RPMI7951 (cell line): ENCODE results near the gene INO80. TPM values are rescaled to one million over a fixed set of nuclear protein-coding genes. Genes with fewer than 3 reads are reported as not detected.

Experiments
- DNase-seq: peaks from one replicate; pipeline ENCODE4 v3.0.0-alpha.2; 2012; ENCODE audit warnings: low read depth
- total RNA-seq: library from RNA; depleted of rRNA; stranded (reverse); fragments of >200 nt; shearing (Covaris generic); gene quantifications from 2 replicates; pipeline ENCODE4 v1.2.3, GENCODE V29; 2014

The INO80 gene
- total RNA-seq, 1 experiment from 2014 or later: 14.2 TPM

DNA sequence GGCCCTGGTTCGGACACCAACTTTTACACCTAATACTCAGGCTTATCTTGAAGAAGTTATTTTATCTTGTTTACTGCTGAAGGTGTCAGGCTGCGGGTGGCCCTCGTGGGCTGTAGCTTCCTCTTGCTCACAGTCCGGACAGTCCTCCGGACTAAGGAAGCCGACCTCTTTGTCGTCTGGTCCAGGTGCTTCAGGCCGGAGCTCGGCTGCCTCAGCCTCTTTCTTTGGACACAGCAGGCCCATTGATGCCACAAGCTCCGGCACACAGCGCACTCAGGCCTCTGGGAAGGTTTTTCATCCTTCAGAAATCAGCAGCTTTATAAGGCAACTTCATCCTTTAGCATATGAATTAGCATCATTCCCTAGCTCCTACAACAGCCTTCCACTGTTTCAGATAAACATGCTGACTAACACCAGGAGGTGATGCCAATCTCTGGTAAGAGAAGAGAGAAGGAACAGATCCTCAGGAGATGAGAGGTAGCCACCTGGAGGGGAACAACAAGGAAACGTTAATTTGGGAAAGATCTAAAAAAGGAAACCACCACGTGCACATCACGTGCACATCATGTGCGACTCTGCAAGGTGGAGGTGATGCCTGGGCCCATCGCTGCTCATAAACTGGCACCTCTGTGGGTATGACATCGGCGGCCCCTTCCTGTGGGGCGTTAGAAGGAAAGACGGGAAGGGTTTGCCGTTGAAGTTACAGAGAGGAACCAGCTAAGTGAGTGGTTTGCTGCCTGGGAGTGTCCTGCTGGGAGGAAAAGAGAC, 167.2 kb downstream of the INO80 start:
- DNase-seq: no peak

GRCh38 chr15:40944510-40945296, 171.4 kb downstream of the INO80 start:
- no peak for DNase-seq

GRCh38 chr15:40943764-40944365, 172.2 kb downstream of the INO80 start:
- no peak for DNase-seq

DNA sequence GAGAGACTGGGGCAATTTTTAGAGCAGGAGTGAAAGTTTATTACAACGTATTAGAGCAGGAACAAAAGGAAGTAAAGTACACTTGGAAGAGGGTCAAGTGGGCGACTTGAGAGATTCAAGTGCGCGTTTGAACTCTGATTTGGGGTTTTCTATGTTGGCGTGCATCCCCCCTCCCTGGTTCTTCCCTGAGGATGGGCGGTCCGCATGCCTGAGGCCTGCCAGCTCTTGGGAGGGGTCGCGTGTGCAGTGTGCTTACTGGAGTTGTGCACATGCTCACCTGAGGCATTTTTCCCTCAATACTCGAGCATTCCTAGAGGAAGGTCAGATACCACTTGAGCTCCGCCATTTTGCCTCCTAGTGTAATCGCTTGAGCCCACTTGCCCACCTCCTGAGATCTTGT, 173.2 kb downstream of the INO80 start:
- no peak for DNase-seq

DNA sequence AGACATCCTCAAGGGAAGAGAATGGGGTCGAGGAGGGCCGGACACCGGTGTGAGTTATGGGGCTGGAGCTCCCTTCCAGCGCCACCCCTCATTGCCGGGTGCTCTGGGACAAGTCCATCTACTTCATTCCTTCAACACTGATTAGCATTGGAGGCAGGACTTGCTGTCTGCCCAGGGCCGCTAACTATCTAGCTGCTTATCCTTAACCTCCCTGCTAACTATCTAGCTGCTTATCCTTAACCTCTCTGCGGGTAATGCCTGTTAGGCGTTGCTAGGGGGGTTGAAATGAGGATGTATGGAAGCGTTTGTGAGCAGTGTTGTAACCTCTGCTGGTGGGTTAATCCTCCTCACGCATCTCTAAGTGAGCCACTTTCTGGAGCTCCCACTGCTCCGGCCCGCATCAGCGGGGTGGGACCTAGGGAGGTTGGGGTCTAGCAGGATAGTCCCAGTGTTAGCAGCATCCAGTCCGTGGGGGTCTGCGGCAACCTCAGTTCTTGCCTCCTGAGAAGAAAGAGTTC, 173.7 kb downstream of the INO80 start:
- no peak for DNase-seq

- peak; percentile 88 for DNase-seq
These were observed 174.3 kb downstream of the INO80 start for GRCh38 chr15:40941528-40942336.

GRCh38 chr15:40941068-40941527, 175.0 kb downstream of the INO80 start:
- no peak for DNase-seq

GRCh38 chr15:40940296-40940801, 175.7 kb downstream of the INO80 start:
- DNase-seq: no peak

- DNase-seq: no peak
These were observed 177.6 kb downstream of the INO80 start for GRCh38 chr15:40938536-40938870.

DNA sequence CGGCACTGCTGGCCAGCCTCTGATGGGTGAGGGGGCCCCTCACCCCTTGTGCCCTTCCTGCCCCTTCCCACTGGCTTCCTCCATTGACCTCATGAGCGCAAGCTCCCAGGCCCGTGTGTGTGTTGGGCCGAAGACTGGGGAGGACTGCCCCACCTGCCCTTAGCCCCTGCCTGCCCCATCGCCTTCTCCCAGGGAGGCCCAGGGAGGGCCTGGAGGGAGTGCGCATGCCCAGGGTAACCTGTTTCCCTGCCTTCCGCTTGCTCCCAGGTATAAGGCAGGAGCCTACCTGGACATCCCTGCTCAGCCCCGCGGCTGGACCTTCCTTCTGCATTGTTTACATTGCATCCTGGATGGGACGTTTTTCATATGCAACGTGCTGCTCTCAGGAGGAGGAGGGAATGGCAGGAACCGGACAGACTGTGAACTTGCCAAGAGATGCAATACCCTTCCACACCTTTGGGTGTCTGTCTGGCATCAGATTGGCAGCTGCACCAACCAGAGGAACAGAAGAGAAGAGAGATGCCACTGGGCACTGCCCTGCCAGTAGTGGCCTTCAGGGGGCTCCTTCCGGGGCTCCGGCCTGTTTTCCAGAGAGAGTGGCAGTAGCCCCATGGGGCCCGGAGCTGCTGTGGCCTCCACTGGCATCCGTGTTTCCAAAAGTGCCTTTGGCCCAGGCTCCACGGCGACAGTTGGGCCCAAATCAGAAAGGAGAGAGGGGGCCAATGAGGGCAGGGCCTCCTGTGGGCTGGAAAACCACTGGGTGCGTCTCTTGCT, 178.1 kb downstream of the INO80 start:
- peak; percentile 56 for DNase-seq

DNA sequence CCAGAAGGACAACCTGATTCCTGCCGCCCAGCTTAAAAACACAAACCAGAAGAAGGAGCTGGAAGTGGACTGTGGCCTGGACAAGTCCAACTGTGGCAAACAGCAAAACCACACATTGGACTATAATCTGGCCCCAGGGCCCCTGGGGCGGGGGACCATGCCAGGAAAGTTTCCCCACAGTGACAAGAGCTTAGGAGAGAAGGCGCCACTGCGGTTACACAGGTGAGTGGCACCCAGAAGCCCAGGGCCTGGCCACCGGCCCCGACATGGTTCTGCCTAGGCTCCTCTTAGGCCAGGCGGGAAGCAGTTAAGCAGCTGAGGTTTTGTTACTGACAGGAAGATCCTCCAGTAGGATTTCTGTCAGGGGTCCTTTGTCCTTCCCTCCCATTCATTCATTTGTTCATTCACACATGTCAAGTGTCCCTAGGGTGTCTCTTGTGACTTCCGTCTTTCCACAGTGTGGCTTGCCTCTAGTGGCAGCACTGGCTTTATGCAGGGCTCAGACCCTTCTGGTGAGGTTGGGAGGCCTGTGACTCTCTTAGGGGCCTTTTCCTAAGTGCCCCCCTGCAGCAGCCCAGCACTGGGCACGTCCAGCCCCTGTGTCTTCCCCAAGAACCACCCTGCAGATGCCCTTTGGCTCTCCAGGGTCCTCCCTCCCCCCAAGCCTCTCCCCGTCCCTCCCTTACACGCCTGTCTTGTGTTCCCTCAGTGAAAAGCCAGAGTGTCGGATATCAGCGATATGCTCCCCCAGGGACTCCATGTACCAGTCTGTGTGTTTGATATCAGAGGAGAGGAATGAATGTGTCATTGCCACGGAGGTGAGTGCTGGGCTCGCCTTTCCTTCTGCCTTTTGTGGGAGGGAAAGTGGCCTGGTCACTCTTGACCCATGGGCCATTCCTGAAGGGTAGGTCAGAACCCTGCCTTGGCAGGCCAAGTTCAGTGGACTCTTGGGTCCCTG, 179.1 kb downstream of the INO80 start:
- no peak for DNase-seq

- no peak for DNase-seq
These were observed 179.8 kb downstream of the INO80 start for GRCh38 chr15:40936234-40936708.

- DNase-seq: no peak
These were observed 181.6 kb downstream of the INO80 start for GRCh38 chr15:40934457-40934856.

DNA sequence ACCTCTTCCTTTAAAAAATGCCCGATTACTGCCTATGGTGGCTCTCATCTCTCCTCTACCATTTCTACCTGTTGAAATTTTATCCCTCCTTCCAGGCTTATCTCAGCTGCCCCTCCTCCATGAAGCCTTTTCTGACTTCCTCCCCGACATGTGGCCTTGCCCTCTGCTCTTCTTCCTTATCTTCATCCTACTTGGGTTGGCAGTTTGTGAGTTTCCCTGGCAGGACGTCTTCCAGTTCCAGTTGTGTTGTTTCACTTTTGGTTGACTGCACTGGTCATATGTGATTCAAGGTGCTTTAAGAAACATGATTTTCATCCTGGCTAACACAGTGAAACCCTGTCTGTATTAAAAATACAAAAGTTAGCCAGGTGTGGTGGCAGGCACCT, 182.6 kb downstream of the INO80 start:
- no peak for DNase-seq

GRCh38 chr15:40932649-40933516, 183.2 kb downstream of the INO80 start:
- no peak for DNase-seq

GRCh38 chr15:40932156-40932555, 183.9 kb downstream of the INO80 start:
- no peak for DNase-seq

DNA sequence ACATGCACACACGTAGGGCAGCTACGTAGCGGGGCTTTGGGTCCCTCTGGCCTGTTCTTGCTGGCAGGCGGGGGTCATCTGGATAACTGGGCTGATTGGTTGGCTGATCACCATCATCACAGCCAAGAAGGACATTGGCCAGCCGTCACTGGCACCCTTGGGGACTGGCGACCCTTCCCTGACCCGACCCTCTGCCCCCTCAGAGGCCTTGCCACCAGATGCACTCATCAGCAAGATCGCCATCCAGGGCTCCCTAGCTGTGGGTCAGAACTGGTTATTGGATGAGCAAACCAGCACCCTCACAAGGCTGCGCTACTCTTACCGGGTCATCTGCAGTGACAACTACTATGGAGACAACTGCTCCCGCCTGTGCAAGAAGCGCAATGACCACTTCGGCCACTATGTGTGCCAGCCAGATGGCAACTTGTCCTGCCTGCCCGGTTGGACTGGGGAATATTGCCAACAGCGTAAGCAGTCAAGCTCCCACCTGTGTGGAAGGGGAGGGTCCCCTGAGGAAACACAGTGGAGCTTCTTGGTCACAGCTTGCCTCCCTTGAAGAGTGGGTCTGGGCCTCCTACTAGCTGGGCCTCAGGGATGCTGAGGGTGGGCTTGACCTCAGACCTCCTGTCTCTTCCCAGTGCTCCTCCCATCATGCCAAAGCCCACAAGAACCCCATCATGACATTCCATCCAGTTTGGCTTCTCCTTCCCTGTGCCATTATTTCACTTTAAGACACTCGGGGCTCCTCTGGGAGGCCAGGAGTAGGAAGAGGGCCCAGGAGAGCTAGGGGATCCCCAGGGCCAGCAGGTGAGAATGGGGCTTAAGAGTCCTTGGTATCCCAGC, 184.6 kb downstream of the INO80 start:
- no peak for DNase-seq
